ENCODE results near the gene SCNN1A.

Gene SCNN1A

DNA sequence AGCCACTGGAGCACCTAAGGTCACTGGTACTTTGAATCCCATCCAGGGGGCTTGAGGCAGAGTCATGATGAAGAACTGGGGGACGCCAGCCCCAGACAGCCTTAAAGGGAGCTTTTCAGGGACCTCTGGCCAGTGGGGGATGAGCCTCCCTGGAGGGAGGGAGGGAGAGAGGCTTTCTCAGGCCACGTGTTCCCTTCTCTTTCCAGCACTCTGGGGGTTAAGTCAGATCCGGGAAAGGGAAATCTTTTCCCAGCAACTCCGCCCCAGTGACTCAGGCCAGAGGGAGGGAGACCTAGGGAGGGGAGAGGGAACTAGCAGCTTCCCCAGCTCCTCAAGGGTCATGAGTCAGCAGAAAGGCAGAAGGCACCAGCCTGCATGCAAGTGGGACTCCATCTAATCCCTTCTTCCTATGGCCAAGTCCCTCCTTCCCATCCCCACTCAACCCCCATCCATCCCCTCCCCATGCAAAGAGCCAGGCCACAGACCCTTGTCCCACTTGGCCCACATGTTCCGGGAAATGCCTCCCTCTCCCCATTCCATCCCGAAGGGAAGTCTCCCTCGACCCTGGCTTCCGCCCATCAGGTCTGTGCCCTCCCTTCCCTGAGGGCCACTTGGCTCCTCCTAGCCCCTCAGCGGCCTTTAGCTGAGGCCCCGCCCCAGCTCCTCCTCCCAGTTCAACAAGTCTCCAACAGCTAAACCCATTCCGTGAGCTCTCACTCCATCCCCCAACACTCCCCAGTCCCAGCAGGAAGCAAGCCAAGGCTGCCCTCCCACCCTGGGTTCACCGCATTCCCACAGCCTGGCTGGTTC, 39.1 kb downstream of the SCNN1A start:
- H2AFZ ChIP-seq: no peak overlapping the region
- H3K27me3 ChIP-seq (ENCODE audit: control insufficient read depth, insufficient read depth, low read length): no peaks in the 10 kb centered on the region
- no peak for TF ChIP-seq CTCF (IDR thresholded peaks at IDR 0.05)
- no peaks in the 10 kb centered on the region for H3K36me3 ChIP-seq (ENCODE audit: control insufficient read depth, insufficient read depth, low read length)
- H3K9ac ChIP-seq: no peak overlapping the region
- H3K9me3 ChIP-seq (ENCODE audit: control insufficient read depth, low read length): no peaks in the 10 kb centered on the region
- H3K4me2 ChIP-seq (ENCODE audit: low read length): peak overlapping the region; percentile 72
- peak overlapping the region; percentile 44 for H3K4me3 ChIP-seq (ENCODE audit: low read depth, low read length)
- H3K4me1 ChIP-seq: peaks cover 49% of the 10 kb centered on the region
- peaks cover 63% of the 10 kb centered on the region for H3K79me2 ChIP-seq
- H3K27ac ChIP-seq: peak overlapping the region; percentile 99

- Histone ChIP-seq H3K4me3 (ENCODE audit: low read depth, low read length) (peak overlapping the region; percentile 44), H3K4me1 (peaks cover 49% of the 10 kb centered on the region), H3K27me3 (ENCODE audit: control insufficient read depth, insufficient read depth, low read length) (no peaks in the 10 kb centered on the region), H3K79me2 (peaks cover 61% of the 10 kb centered on the region), H3K36me3 (ENCODE audit: control insufficient read depth, insufficient read depth, low read length) (no peaks in the 10 kb centered on the region), H3K4me2 (ENCODE audit: low read length) (peak overlapping the region; percentile 72), H3K9me3 (ENCODE audit: control insufficient read depth, low read length) (no peaks in the 10 kb centered on the region), H2AFZ (peak overlapping the region; percentile 20), H3K9ac (no peak overlapping the region), H3K27ac (peak overlapping the region; percentile 99)
- peak; percentile 54 for TF ChIP-seq CTCF (IDR thresholded peaks at IDR 0.05)
Observed at GRCh38 chr12:6335451-6336078, 39.8 kb downstream of the SCNN1A start.

- no peak overlapping the region for H3K9ac ChIP-seq
- H3K9me3 ChIP-seq (ENCODE audit: control insufficient read depth, low read length): no peaks in the 10 kb centered on the region
- no peaks in the 10 kb centered on the region for H3K27me3 ChIP-seq (ENCODE audit: control insufficient read depth, insufficient read depth, low read length)
- H3K27ac ChIP-seq: peak overlapping the region; percentile 99
- no peak for TF ChIP-seq CTCF (IDR thresholded peaks at IDR 0.05)
- peaks cover 47% of the 10 kb centered on the region for H3K4me1 ChIP-seq
- H3K36me3 ChIP-seq (ENCODE audit: control insufficient read depth, insufficient read depth, low read length): no peaks in the 10 kb centered on the region
- peaks cover 59% of the 10 kb centered on the region for H3K79me2 ChIP-seq
- H3K4me2 ChIP-seq (ENCODE audit: low read length): peak overlapping the region; percentile 72
- peak overlapping the region; percentile 44 for H3K4me3 ChIP-seq (ENCODE audit: low read depth, low read length)
- H2AFZ ChIP-seq: no peak overlapping the region
Observed at GRCh38 chr12:6334940-6335450, 40.4 kb downstream of the SCNN1A start.

DNA sequence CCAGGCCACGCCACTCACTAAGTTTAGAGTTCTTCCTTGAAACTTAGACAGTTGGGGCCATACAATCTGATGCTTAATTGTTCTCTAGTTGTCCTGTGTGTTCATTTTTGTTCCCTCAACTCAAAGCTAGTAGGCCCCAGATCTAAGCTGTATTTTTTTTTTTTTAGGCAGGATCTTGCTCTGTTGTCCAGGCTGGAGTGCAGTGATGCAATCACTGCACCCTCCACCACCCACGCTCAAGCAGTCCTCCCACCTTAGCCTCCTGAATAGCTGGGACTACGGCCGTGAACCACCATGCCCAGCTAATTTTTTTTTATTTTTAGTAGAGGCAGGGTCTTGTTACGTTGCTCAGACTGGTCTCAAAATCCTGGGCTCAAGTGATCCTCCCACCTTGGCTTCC, 41.0 kb downstream of the SCNN1A start:
- H3K36me3 ChIP-seq (ENCODE audit: control insufficient read depth, insufficient read depth, low read length): no peaks in the 10 kb centered on the region

More for the DNA sequence above, 41.0 kb downstream of the SCNN1A start:
- Histone ChIP-seq H2AFZ (no peak overlapping the region), H3K27ac (peak overlapping the region; percentile 99), H3K4me3 (ENCODE audit: low read depth, low read length) (no peak overlapping the region), H3K4me2 (ENCODE audit: low read length) (no peak overlapping the region), H3K9me3 (ENCODE audit: control insufficient read depth, low read length) (no peaks in the 10 kb centered on the region), H3K9ac (no peak overlapping the region), H3K4me1 (peaks cover 41% of the 10 kb centered on the region), H3K27me3 (ENCODE audit: control insufficient read depth, insufficient read depth, low read length) (no peaks in the 10 kb centered on the region), H3K79me2 (peaks cover 62% of the 10 kb centered on the region)
- TF ChIP-seq CTCF (IDR thresholded peaks at IDR 0.05): no peak

Measured in parathyroid adenoma (tissue), 2 donors.